ENCODE results near the gene HOXC13.

DNA sequence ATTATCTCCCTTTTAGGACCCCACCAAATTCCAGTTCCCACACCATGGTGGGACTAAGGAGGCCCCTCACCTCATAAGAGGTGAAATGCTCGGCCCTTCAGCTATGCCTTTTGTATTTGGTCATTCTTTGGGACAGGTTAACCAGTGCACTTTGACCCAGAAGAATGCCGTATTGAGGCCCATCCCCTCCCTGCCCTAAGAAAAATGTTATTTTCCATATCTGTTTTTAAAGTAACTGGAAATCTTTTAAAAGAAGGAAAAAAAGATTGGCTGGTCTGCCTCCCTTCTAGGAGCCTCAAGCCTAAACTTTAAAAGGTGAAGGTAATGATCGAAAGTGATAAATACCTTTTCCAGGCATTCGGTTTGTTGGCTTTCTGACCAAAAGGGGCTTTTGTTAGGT, 5.7 kb upstream of the HOXC13 start:
- TF ChIP-seq POLR2AphosphoS5 (IDR thresholded peaks at IDR 0.05; ENCODE audit: low read depth, low read length): no peak
- TF ChIP-seq POLR2A (IDR thresholded peaks at IDR 0.05; ENCODE audit: low read depth, low read length): no peak
